Activated CD4-positive, alpha-beta T cell treated with anti-CD3 and anti-CD28 coated beads for 1 hour (primary cell): ENCODE measurements around the gene PROK1.

ENCODE experiments used
- DNase-seq: peaks from one replicate; pipeline ENCODE4 v3.0.0-alpha.2; 2020

PROK1 gene

DNA sequence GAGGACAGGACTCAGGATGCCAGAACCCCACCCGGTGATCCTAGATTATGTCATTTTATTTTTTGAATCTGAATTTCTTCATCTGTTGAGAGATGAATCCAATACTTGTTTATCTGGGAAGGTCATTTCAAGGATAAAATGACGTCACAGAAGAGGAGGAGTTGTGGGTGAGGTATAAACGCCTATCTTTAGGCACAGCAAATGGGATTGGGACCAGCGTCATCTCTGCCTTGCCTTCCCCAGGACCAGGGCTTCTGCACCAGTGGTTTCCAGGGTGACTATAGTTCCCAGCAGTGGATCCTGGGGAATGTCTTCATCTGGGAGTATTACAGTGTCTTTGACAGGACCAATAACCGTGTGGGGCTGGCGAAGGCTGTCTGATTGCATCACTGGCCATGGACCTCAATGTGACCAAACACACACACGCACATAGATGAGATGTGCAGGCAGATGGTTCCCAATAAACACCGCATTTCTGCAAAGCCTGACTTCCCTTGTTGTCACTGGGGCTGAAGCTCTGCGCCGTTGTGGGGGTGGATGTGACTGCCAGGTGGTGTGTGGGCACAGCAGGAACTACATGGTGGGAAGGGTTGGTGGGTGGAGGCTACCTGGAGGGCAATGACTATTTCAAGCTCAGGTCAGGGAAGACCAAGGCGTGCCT lies 40.0 kb downstream of the PROK1 start:
- DNase-seq, result no peak

DNA sequence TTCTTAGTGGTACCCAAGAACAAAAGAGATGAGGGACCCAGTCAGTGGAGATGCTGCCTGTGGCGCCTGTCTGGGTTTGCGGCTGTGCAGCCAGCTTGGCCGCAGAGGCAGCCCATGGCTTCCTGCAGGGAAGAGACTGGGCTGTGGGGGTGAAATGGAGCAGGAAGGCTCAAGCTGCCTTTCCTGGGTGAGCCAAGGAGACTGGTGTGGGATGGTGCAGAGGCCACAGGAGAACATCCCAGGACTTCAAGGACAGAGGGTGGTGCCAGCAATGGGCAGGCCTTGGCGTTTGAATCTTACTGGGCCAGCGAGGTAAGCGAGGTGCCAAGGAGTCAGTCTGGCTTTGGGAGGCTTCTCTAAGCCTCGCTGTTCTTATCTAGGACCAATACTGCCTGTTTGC lies 41.6 kb downstream of the PROK1 start:
- DNase-seq, result no peak

DNA sequence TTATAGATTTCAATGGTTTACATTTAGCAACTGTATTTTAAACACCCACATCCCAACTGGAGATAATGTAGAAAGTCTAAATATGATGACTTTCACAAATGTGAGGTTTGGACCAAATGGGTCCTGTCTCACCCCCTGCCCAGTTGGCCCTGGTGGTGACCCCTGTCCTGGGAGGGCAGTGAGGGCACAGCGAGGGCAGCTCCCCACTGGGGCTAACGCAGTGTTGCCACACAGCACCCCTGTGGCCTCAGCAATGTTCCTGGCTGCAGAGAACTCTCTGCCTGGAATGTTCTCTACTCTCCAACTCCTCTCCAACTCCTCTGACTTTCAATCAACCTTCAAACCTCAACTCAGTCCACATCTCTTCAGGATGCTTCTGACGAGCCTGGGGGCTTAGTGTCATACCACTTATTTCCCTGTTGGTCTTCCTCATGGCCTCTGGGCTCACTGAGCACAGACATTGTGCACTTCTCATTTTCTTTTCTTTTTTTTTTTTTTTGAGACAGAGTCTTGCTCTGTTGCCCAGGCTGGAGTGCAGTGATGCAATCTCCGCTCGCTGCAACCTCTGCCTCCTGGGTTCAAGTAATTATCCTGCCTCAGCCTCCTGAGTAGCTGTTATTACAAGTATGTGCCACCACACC lies 42.2 kb downstream of the PROK1 start:
- no peak for DNase-seq

DNA sequence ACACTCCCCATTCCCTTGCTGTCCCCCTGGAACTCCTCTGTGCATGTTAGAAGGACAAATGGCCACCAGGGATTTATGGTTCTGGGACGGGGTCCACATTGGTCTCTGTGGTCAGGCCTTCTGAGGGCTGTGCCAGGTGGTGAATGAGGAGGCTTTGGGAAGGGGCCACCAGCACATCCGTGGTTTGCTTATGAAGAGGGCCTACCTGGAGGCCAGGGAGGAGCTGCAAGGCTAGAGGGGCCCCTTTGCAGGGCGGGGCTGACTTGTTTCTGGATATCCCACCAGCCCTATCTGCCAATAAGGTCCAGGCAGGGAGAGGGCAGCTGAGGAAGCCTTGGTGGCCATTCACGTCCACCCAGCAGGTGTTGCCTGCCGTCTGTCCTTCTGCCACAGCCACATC lies 43.1 kb downstream of the PROK1 start:
- no peak for DNase-seq

DNA sequence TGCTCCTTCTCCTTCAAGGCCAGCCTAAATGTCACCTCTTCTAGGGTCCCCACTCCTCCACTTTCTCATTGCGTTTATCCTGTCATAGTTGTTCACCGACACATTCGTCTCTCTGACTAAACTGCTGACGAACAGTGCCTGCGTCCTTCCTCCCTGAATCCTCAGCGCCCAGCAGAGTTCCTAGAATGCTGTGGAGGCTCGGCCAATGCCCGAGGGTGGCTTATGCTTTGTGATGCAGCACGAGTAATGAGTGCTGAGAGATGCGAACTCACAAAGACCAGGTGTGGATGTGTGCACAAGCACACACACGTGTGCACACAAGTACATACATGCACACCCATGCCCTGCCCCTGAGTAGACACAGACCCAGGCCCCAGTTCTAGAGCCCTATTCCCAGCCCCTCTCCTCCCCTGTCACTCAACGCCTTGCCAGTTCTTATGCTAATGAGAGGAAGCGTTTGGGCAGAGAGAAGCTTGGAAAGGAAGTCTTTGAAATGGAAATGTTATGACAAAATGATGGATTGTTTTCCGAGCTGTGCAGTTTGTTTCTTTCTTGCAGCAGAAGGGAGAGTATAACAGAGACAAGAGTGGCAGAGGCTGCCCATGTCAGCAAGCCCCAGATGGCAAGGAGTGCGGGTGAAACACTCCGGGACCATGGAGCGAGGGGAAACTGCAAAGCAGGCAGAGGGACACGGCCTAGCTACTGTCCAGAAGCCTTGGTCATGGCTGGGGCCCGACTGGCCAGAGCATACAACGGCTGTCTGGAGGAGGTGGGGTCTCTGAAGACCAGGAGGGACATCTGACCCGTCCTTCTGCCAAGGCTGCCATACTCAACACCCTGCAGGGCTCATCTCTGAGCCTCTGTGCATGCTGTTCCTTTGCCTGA lies 43.8 kb downstream of the PROK1 start:
- DNase-seq, result no peak

DNA sequence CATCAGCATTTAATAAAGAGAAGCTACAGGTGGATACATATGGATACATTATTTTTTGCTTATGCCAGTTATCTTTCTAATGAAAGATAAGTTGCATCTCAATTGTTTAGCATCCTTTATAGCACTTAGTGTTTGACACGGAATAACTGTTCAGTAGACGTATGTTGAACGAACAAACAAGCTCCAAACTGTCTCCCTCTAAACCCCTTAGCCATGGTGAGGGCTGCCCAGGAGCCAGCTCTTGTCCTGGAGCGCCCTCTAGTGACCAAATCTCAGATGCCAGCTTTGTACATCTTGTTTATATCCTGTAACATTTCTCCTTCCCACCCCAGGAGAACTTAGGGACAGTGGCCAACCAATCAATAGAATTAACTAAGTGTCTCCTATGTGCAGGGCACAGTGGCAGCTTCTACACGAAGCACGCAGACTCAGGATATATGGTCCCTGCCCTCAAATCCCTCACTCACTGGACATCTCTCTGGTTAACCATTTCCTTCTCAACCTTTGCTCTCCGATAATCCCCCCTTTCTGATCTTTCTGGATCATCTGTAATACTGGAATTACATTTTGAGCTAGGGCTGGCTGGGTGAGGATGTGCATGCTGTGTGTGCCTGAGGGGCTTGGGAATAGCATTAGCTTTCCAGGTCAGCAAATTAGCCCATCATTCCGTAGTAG lies 45.1 kb downstream of the PROK1 start:
- DNase-seq, result peak; percentile 51

DNA sequence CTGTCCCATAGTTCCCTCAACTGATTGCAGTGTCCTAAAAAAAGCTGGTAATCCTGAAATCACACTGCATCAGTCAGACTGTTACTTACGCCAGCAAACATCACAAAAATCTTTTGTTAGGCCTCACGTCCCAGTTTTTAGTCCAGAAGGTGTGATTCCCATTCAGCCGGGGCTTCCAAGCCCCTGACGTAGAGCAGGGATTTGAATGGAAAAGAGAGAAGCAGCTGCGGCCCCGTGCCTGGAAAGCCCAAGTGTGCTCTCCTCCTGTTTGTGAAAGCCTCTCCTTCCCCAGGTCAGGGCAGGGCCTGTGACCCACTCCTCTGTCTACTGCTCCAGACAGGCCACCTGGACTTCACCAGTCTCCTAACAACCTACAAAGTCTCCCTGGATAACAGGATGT lies 47.3 kb downstream of the PROK1 start:
- no peak for DNase-seq

DNA sequence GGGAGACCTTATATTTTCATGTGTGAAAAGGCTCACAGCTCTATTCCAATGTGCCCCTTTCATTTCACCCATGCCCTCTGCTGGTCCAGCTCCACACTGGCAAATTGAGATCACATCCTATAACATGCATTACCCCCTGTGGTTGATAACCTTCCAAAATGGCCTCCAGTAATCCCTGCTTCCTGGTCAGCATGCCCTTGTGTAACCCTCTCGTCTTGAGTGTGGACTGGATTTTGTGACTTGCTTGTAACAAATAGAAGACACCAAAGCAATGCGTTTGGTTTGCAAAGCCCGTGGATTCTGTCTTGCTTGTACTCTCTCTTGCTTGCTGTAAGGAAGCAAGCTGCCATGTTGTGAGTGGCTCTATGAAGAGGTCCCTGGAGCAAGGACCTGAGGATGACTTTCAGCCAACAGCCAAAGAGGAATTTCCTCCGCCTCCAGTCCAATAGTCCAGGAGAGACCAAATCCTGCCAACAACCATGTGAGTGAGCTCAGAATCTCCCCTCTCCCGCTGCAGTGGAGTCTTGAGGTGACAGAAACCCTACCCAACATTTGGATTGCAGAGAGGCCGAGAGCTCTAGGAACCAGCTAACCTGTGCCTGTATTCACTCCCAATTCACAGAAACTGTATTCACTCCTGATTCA lies 50.7 kb downstream of the PROK1 start:
- DNase-seq, result no peak

DNA sequence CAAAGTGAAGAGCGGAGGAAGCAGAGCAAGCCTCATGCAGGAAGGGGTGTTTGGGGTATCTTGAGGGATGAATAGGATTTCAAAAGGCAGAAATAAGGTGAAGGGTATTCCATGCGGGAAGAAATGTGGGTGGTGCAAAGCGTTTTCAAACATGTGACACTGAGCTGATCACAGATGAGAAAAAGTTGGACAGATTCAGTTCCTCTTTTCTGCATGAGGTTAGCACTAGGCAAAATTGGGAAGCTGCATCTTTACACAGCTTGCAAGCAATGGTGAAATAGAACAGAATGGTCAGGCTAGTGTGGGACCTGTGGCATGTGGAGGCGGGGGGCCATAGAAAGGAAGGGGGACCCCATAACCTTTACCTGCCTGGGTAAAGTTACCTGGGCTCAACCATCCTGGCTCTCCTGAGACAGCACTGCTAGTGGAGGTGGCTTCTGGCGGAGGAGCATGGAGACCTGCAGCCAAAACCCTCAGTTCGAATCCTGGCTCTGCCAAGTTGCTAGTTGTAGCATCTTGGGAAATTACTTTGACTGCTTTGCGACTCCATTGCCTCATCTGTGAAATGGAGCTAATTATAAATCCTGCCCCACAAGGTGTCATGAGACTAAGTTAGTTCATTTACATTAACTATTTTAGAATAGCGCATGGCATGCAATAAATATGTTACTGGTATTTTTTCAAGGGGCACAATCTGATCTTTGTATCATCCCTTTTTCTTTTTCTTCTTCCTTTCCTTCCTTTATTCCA lies 51.6 kb downstream of the PROK1 start:
- DNase-seq, result no peak

DNA sequence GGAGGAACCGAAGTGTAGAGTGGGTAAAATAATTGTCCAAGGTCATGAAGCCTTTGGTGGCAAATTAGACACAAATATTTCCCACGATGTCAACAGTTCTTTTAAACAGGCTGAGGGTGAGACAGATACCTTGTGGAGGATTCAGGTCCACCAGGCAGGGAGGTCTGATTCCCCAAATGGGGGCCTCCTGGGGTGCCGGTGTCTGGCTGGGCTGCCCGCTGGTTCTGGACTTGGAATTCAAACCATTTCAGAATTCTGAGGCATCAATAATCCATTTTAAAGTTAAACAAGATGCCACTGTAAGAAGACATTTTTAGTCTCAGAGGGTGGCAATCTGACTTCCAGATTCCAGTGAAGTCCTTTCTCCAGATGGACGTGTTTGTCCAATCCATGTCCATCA lies 52.5 kb downstream of the PROK1 start:
- no peak for DNase-seq

DNA sequence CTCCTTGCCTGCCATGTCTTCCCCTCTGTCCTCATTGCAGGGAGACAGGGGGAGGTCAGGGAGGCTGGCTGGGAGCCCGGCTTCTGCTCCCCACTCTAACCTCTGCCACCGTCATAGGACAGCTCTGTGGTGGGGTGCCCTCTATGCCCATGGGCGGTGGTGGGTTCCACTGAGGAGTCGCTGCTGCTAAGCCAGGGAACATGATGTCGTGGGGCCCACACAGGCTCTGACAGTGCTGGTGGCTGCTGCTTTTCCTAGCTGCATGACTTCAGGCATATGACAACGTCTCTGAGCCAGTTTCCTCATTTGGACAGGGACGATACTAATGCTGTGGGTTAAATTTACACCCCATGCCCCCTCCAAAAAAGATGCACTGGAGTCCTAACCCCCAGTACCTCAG lies 53.3 kb downstream of the PROK1 start:
- DNase-seq, result no peak

DNA sequence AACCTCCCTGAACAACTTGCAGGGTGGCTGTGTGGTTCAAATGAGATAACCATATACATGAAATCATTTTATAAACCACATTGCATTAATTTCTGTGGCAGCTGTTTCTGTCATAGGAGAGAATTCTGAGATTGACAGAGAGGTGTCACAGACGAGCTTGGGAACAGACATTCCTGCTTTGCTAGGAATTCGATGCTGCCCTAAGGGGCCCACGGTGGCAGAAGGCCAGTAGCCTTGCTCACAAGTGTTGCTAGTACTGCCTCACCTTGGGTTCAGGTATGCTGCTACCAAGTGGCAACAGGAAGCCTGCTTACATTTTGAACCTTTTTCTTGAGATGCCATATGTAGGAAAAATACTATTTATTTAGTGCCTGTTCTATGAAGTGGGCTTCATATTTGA lies 54.6 kb downstream of the PROK1 start:
- no peak for DNase-seq

DNA sequence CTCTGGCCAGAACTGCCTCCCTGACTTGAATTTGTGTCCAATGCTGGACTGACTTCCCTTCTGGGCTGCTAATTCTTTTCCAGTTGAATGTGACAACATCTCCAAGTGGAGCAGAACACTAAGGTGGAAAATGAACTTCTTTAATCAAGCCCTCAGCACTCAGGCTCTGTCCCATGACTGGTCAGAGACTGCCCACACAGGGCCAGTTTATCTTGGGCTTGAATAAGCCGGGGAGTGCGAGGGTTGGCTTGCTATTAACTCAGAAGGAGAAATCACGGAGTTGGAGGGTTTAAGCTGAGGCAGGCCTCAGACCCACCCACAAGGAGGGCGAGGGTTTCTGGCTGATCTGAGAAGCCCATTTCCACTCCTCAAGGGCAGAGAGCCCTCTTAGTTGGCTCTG lies 55.6 kb downstream of the PROK1 start:
- no peak for DNase-seq
